ENCODE measurements around the gene OR2AG1.

OR2AG1 gene, protein sequence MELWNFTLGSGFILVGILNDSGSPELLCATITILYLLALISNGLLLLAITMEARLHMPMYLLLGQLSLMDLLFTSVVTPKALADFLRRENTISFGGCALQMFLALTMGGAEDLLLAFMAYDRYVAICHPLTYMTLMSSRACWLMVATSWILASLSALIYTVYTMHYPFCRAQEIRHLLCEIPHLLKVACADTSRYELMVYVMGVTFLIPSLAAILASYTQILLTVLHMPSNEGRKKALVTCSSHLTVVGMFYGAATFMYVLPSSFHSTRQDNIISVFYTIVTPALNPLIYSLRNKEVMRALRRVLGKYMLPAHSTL

DNA sequence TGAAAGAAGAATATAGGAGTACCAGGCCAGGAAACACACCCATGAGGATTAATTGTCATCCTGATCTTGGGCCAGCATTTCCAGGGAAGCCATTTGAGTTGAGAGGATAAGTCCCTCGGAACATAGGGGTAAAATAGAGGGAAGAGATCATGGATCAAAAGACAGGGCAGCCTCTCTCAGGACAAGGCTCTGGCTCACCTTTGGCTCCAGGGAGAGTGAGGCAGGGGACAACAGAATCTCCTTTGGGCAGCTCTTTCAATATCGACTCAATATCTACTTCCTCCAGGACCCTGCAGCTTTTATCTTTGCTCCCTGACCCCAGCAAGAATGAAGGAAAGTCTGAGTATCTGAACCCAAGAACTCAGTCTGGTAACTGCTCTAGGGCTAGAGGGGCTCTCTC, at the start of gene OR2AG1:
OR2AG1 (plus strand) TSS at position 301 of the 400 bp plus-strand sequence. CDS start 2,018 bp downstream, outside the sequence.
- no peak for DNase-seq (ENCODE audit: low read depth)
- TF ChIP-seq, protein P1, sequence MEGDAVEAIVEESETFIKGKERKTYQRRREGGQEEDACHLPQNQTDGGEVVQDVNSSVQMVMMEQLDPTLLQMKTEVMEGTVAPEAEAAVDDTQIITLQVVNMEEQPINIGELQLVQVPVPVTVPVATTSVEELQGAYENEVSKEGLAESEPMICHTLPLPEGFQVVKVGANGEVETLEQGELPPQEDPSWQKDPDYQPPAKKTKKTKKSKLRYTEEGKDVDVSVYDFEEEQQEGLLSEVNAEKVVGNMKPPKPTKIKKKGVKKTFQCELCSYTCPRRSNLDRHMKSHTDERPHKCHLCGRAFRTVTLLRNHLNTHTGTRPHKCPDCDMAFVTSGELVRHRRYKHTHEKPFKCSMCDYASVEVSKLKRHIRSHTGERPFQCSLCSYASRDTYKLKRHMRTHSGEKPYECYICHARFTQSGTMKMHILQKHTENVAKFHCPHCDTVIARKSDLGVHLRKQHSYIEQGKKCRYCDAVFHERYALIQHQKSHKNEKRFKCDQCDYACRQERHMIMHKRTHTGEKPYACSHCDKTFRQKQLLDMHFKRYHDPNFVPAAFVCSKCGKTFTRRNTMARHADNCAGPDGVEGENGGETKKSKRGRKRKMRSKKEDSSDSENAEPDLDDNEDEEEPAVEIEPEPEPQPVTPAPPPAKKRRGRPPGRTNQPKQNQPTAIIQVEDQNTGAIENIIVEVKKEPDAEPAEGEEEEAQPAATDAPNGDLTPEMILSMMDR (IDR thresholded peaks at IDR 0.05; ENCODE audit: insufficient read depth, low read depth, low read length, missing control alignments), result no peak
- H3K4me3 ChIP-seq (ENCODE audit: low read depth, low read length), result no peak within 1 kb of the TSS

DNA sequence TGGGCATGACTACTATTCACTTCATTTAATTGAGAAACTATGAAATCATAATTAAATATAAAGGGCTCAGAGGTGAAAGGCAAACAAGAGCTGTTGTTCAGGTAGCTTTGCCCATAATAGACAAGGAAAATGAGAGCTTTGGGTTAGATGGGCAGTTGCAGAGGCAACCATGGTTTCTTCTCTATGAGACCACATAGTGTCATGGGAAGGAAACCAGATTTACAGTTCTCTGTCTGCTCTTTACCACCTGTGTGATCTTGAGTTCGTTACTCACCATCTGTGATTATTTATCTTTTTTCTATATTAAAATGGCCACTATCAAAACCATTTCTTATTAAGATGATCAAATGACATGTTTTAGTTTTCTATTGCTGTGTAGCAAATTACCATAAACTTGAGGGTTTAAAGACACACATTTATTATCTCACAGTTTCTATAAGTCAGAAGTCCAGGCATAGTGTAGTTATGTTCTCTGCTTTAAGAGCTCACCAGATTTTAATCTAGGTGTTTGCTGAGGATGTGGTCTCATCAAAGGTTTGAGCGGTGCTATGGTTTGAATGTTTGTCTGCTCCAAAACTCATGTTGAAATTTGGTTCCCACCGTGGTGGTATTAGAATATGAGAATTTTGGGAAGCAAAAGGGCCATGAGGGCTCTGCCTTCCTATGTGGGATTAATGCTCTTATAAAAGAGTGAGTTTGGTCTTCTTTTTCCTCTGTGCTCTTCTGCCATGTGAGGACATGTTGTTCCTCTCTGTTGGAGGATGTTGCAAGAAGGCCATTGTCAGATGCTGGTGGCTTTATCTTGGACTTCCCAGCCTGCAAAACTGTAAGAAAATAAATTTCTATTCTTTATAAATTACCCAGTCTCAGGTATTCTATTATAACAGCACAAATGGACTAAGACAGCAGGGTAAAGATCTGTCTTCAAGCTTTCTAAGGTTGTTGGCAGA, 49.2 kb upstream of the OR2AG1 start:
- no peak overlapping the region for H3K4me3 ChIP-seq (ENCODE audit: low read depth, low read length)
- DNase-seq (ENCODE audit: low read depth), result no peak
- TF ChIP-seq, protein P1 (IDR thresholded peaks at IDR 0.05; ENCODE audit: insufficient read depth, low read depth, low read length, missing control alignments), result no peak

DNA sequence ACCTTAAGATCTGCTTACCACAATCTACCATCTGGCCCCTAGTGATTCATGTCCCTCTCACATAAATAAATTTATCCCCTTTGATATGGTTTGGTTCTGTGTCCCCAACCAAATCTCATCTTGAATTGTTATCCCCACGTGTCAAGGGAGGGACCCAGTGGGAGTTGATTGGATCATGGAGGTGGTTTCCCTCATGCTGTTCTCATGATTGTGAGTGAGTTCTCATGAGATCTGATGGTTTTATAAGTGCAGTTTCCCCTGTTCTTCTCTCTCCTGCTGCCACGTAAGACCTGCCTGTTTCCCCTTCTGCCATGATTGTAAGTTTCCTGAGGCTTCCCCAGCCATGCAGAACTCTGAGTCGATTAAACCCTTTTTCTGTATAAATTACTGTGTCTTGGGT, 48.2 kb upstream of the OR2AG1 start:
- TF ChIP-seq, protein P1 (IDR thresholded peaks at IDR 0.05; ENCODE audit: insufficient read depth, low read depth, low read length, missing control alignments), result no peak
- H3K4me3 ChIP-seq (ENCODE audit: low read depth, low read length), result no peak overlapping the region
- no peak for DNase-seq (ENCODE audit: low read depth)

DNA sequence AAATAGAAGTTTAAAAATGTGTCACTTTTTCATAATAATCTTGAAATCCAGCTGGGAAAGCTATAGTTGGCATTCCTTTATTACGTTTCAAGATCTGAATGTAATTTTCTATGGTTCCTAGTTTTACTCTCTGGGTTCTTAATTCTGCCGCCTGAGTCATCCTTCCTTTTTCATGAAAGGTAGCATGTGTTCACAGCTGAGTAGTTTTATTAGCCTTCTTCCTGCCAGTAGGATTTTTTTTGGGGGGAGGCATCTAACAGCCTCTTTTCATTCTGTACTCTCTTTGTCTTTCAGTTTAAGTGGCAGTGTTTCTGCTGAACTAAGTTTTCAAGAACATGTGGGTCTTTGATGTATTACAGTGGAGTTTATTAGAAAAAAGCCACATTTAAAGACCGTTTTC, 47.5 kb upstream of the OR2AG1 start:
- no peak overlapping the region for H3K4me3 ChIP-seq (ENCODE audit: low read depth, low read length)
- TF ChIP-seq, protein P1 (IDR thresholded peaks at IDR 0.05; ENCODE audit: insufficient read depth, low read depth, low read length, missing control alignments), result no peak
- DNase-seq (ENCODE audit: low read depth), result no peak

DNA sequence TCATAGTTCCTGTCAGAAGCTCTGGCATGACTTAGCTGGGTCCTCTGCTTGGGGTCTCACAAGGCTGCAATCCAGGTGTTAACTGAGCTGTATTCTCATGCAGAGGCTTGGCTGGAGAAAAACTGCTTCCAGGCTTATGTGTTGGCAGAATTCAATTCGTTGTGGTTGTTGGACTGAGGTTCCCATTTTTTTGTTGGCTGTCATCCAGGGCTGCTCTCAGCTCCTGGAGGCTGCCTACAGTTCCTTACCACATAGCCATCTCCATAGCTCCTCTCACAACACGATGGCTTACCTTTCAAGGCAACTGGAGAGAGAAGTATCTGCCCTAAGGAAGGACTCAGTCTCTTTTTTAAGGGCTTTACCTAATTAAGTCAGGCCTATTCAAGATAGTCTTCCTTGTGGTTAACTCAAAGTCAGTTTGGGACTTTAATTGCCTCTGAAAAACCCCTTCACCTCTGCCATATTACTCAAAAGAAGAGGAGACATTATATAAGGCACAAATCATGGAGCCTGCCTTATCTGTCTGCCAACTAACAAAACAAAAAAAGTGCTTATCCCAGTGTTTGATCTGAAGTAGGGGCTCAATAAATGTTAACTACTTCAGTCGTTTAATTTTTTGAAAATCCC, 46.2 kb upstream of the OR2AG1 start:
- no peak overlapping the region for H3K4me3 ChIP-seq (ENCODE audit: low read depth, low read length)
- TF ChIP-seq, protein P1 (IDR thresholded peaks at IDR 0.05; ENCODE audit: insufficient read depth, low read depth, low read length, missing control alignments), result no peak
- peak; percentile 28 for DNase-seq (ENCODE audit: low read depth)

DNA sequence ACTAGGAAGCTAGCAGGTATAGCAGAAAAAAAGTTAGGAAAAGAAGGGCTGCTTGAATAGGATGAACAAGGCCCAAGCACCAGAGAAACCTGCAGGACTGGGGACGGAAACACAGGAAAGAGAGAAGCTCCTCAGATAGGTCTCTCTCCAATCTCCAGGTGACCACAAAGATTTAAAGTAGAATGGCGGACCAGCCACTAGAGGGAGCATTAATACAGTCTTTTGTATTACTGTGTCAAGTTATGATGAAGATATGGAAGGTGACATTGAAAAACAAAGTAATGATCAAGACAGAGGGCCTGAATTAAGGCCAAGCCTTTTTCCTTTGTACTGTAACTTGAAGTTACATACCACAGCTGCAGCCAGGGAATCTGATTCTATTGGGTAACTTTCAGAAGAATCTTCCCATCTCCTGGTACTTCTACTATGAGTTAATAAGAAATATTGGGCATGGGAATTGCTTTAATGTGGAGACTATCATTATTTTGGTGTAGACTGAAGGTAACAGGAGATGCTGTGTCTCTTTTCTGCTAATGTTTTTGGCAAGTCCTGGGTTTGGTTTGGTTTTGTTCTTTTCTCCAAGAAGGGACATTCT, 44.9 kb upstream of the OR2AG1 start:
- peak; percentile 77 for DNase-seq (ENCODE audit: low read depth)
- no peak overlapping the region for H3K4me3 ChIP-seq (ENCODE audit: low read depth, low read length)

More for the DNA sequence above, 44.9 kb upstream of the OR2AG1 start:
- TF ChIP-seq, protein P1 (IDR thresholded peaks at IDR 0.05; ENCODE audit: insufficient read depth, low read depth, low read length, missing control alignments), result peak; percentile 69

All from GM12865 (cell line).